Measurements from ENCODE around the gene ANKDD1A. TPM values are rescaled to one million over a fixed set of nuclear protein-coding genes. Genes with fewer than 3 reads are reported as not detected.

Gene ANKDD1A
- total and polyA plus RNA-seq, 8 donors: 3.4 to 13.5 (median 10.9) TPM

DNA sequence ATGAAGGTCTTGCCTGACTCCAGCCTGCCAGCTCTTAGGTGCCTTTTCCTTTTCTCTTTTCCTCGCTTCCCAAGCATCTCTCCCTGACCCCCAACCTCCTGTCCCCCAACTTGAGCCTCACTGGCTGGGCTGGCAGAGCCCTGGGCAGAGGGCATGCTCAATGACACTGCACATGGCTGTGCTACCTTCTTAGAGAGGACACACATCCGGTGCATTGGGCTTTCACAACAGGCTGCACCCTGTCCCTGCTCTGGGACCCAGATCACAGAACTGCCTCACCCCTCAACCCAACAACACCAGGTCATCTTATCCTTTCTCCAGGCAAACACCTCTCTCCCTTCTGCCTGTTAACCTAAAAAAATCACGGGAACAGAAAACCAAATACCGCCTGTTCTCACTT, 7.5 kb upstream of the ANKDD1A start:
- DNase-seq (no peak), ATAC-seq (no peak)
- Histone ChIP-seq H3K27ac (no peak overlapping the region), H3K4me1 (peaks cover 0 to 47% of the 10 kb centered on the region in 2 donors), H3K4me3 (no peak overlapping the region), H3K36me3 (no peaks in the 10 kb centered on the region), H3K9me3 (peaks cover 4 to 15% of the 10 kb centered on the region in 2 donors), H3K27me3 (no peaks in the 10 kb centered on the region)
- intact Hi-C loops (cut with DNase I): loop anchor here in 1 of 2 donors (10.0 kb wide), 1 partner anchor 169 kb away; no protein-coding TSS in a partner anchor
- TF ChIP-seq CTCF (IDR thresholded peaks at IDR 0.05): no peak

GRCh38 chr15:64905119-64905831, 6.4 kb upstream of the ANKDD1A start:
- Histone ChIP-seq H3K4me3 (peak overlapping the region; percentile 7 to 27), H3K27ac (peak overlapping the region in 1 of 2 donors; percentile 28), H3K27me3 (peaks cover 0 to 8% of the 10 kb centered on the region in 2 donors), H3K9me3 (peaks cover 4 to 15% of the 10 kb centered on the region in 2 donors), H3K36me3 (no peaks in the 10 kb centered on the region), H3K4me1 (peaks cover 0 to 45% of the 10 kb centered on the region in 2 donors)
- TF ChIP-seq CTCF (IDR thresholded peaks at IDR 0.05): peak; percentile 94 to 95
- DNase-seq (peak in 3 of 4 donors; percentile 80 to 94 (median 86)), ATAC-seq (peak; percentile 96)
- intact Hi-C loops (cut with DNase I): loop anchor here in 1 of 2 donors (10.0 kb wide), 1 partner anchor 170 kb away; no protein-coding TSS in a partner anchor

DNA sequence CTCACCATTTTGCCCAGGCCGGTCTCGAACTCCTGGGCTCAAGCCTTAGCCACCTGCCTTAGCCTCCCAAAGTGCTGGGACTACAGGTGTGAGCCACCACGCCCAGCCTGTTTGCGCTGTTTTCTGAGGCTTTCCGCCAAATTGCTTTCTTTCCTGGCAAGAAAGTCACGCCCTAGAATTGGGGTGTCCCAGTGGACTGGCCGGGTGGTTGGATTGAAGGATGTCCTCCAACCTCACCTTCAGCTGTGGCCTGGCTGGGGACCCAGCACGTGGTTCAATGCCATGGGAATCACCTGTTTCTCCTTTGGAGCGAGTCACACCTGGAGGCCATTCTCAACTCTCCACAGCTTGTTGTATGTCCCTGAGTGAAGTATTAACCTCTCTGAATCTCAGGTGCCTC, 5.8 kb upstream of the ANKDD1A start:
- no peaks in the 10 kb centered on the region for H3K36me3 ChIP-seq
- no peak overlapping the region for H3K27ac ChIP-seq
- no peak for ATAC-seq
- intact Hi-C loops (cut with DNase I): loop anchor here in 1 of 2 donors (10.0 kb wide), 1 partner anchor 171 kb away; no protein-coding TSS in a partner anchor
- H3K4me3 ChIP-seq: no peak overlapping the region
- no peak for DNase-seq
- H3K9me3 ChIP-seq: peaks cover 4 to 10% of the 10 kb centered on the region in 2 donors
- H3K4me1 ChIP-seq: peaks cover 0 to 45% of the 10 kb centered on the region in 2 donors
- H3K27me3 ChIP-seq: peaks cover 0 to 14% of the 10 kb centered on the region in 2 donors
- no peak for TF ChIP-seq CTCF (IDR thresholded peaks at IDR 0.05)

DNA sequence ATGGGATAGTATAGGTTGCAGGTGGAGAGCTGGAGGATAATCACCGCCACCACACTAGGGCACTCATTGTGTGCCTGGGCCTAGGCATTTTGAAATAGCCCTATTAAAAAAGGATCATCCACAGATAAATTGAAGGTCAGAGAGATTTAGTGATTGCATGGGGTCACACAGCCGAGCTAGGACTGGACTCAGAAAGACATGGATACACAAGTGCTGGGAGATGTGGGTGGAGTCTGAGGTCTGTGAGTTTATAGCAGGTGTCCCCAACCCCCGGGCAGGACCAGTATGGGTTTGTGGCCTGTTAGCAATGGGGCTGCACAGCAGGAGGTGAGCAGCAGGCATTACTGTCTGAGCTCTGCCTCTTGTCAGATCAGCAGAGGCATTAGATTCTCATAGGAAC, 5.3 kb upstream of the ANKDD1A start:
- H3K27ac ChIP-seq: no peak overlapping the region
- TF ChIP-seq CTCF (IDR thresholded peaks at IDR 0.05): no peak
- H3K4me1 ChIP-seq: peaks cover 0 to 49% of the 10 kb centered on the region in 2 donors
- intact Hi-C loops (cut with DNase I): loop anchor here in 1 of 2 donors (10.0 kb wide), 1 partner anchor 172 kb away; no protein-coding TSS in a partner anchor
- peaks cover 0 to 19% of the 10 kb centered on the region in 2 donors for H3K27me3 ChIP-seq
- peaks cover 0 to 5% of the 10 kb centered on the region in 2 donors for H3K9me3 ChIP-seq
- no peaks in the 10 kb centered on the region for H3K36me3 ChIP-seq
- no peak for ATAC-seq
- no peak for DNase-seq
- H3K4me3 ChIP-seq: no peak overlapping the region

GRCh38 chr15:64907991-64908390, 3.7 kb upstream of the ANKDD1A start:
- H3K27me3 ChIP-seq: peaks cover 0 to 31% of the 10 kb centered on the region in 2 donors
- DNase-seq: no peak
- intact Hi-C loops (cut with DNase I): loop anchor here in 1 of 2 donors (10.0 kb wide), 1 partner anchor 173 kb away; no protein-coding TSS in a partner anchor
- TF ChIP-seq CTCF (IDR thresholded peaks at IDR 0.05): no peak
- no peaks in the 10 kb centered on the region for H3K36me3 ChIP-seq
- no peak overlapping the region for H3K27ac ChIP-seq
- H3K4me3 ChIP-seq: no peak overlapping the region
- no peak for ATAC-seq
- H3K9me3 ChIP-seq: no peaks in the 10 kb centered on the region
- H3K4me1 ChIP-seq: peaks cover 0 to 44% of the 10 kb centered on the region in 2 donors
